PC-9 (cell line): ENCODE data around the gene RRAGC. TPM values are rescaled to one million over a fixed set of nuclear protein-coding genes. Genes with fewer than 3 reads are reported as not detected.
"Not testable (repeated sequence)": the region's sequence is repeated elsewhere in the genome, so short reads cannot be mapped to it uniquely, and the experiment has no call there.

Experiments
- BruUV-seq: library from RNA; stranded (reverse); fragments of 400-500 nt; replicated peaks from 2 replicates; lab custom pipeline; 2021; lab: Mats Ljungman, UMichigan
- CTCF ChIA-PET: fragments of 300-600 bp; sonication (Branson Sonifier 250); formaldehyde crosslinking; loops from one replicate; lab custom pipeline; 2022; ENCODE audit warnings: antibody characterized with exemption; lab: Charles Lee
- POLR2A ChIA-PET: fragments of 300-600 bp; sonication (Branson Sonifier 250); formaldehyde crosslinking; loops from one replicate; lab custom pipeline; 2022; ENCODE audit warnings: antibody characterized with exemption; ENCODE audit not compliant: unreplicated experiment; lab: Charles Lee
- DNase-seq, 2 experiments: peaks; one replicate each; pipeline versions ENCODE4 v3.0.0 to v3.0.0-alpha.2; 2015 to 2022; ENCODE audit warnings: mixed read lengths in 1 of 2
- H2AFZ ChIP-seq: fragments of 200-600 bp; sonication (generic); 2 replicates; pipeline ENCODE4 v1.8.1; 2017; ENCODE audit warnings: antibody characterized with exemption
- H3F3A ChIP-seq: fragments of 200-600 bp; sonication (generic); 2 replicates; pipeline ENCODE4 v1.8.1; 2017; ENCODE audit warnings: antibody characterized with exemption, mild to moderate bottlenecking, low read depth; ENCODE audit not compliant: insufficient read depth
- H3K27ac ChIP-seq: fragments of 200-600 bp; sonication (generic); 2 replicates; pipeline ENCODE4 v1.6.1; 2016; ENCODE audit warnings: mixed run types
- H3K27me3 ChIP-seq: fragments of 200-600 bp; sonication (generic); 2 replicates; pipeline ENCODE4 v1.6.1; 2016; ENCODE audit warnings: low read depth, mixed run types; ENCODE audit not compliant: insufficient read depth
- H3K36me3 ChIP-seq: fragments of 200-600 bp; sonication (generic); 2 replicates; pipeline ENCODE4 v1.6.1; 2016; ENCODE audit warnings: low read depth, mixed run types
- H3K4me1 ChIP-seq: fragments of 200-600 bp; sonication (generic); replicated peaks from 2 replicates; pipeline ENCODE4 v1.6.1; 2016; ENCODE audit warnings: mixed run types; ENCODE audit not compliant: insufficient read depth
- H3K4me2 ChIP-seq: fragments of 200-600 bp; sonication (generic); 2 replicates; pipeline ENCODE4 v1.6.1; 2017; ENCODE audit warnings: mixed run types
- H3K4me3 ChIP-seq: fragments of 200-600 bp; sonication (generic); 2 replicates; pipeline ENCODE4 v1.6.1; 2016; ENCODE audit warnings: mixed run types
- H3K79me2 ChIP-seq: fragments of 200-600 bp; sonication (generic); 2 replicates; pipeline ENCODE4 v1.6.1; 2017; ENCODE audit warnings: low read depth, mixed run types
- H3K9me2 ChIP-seq: fragments of 200-600 bp; sonication (generic); 2 replicates; pipeline ENCODE4 v1.8.1; 2017; ENCODE audit warnings: mild to moderate bottlenecking; ENCODE audit not compliant: insufficient read depth
- H3K9me3 ChIP-seq: fragments of 200-600 bp; sonication (generic); 2 replicates; pipeline ENCODE4 v1.8.1; 2016; ENCODE audit warnings: low read depth; ENCODE audit not compliant: insufficient read depth
- H4K20me1 ChIP-seq: fragments of 200-600 bp; sonication (generic); 2 replicates; pipeline ENCODE4 v1.8.1; 2017; ENCODE audit not compliant: insufficient read depth
- EZH2 ChIP-seq: fragments of 200-600 bp; sonication (generic); IDR thresholded peaks from 2 replicates; pipeline ENCODE4 v1.8.0; 2017; ENCODE audit warnings: antibody characterized with exemption, low read depth
- intact Hi-C: fragments of 100-400 bp; cut with micrococcal nuclease; formaldehyde crosslinking; loops from one replicate; pipeline ENCODE4 v1.10.0; 2022; ENCODE audit not compliant: unreplicated experiment
- total RNA-seq: library from RNA; stranded (reverse); gene quantifications from 2 replicates; pipeline ENCODE4 v1.2.3, GENCODE V29; 2021
- TF ChIP-seq, protein P1 (sequence below): fragments of 200-600 bp; sonication (generic); conservative IDR thresholded peaks from 2 replicates; pipeline ENCODE4 v1.6.1; 2017; ENCODE audit warnings: mixed run types, antibody characterized with exemption, mild to moderate bottlenecking, moderate library complexity

RRAGC gene
- total RNA-seq, 1 experiment from 2014 or later = 33.0 TPM

DNA sequence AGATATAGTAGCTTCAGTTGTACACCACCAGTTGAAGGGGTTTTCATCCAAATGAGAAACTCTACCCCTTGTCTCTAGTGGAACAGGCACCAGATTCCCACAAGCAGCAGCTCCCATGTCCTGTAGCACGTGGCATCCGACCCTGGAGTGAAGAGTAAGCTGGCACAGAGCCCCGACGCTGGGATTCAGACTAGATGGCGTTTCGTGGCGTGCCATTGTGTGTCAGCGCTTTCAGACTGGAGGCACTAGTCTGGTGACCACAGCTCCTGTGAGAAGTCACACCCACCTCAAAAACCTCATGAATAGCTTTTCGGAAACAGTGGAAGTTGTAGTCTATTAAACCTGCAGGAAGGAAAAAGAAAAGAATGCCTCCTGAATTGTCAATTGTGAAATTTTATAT is 20.2 kb downstream of the RRAGC start:
- Histone ChIP-seq H3K27me3 (no peaks in the 10 kb centered on the region), H3K9me3 (no peaks in the 10 kb centered on the region), H3K4me2 (no peak overlapping the region), H4K20me1 (peaks cover 3% of the 10 kb centered on the region), H3K9me2 (no peaks in the 10 kb centered on the region), H3K27ac (no peak overlapping the region), H3F3A (peaks cover 3% of the 10 kb centered on the region; the same call in 1 of the 2 replicates), H2AFZ (no peak overlapping the region), H3K4me1 (no peaks in the 10 kb centered on the region), H3K36me3 (0 out of 2 replicates have a peak, but pooled peaks cover 10% of the 10 kb centered on the region), H3K79me2 (no peaks in the 10 kb centered on the region), H3K4me3 (no peak overlapping the region)
- CTCF ChIA-PET = interaction anchor here (0.6 kb wide), 2 partner anchors 12 to 832 kb away, joined by 4 to 7 read pairs; no protein-coding TSS in a partner anchor
- TF ChIP-seq, protein P1, sequence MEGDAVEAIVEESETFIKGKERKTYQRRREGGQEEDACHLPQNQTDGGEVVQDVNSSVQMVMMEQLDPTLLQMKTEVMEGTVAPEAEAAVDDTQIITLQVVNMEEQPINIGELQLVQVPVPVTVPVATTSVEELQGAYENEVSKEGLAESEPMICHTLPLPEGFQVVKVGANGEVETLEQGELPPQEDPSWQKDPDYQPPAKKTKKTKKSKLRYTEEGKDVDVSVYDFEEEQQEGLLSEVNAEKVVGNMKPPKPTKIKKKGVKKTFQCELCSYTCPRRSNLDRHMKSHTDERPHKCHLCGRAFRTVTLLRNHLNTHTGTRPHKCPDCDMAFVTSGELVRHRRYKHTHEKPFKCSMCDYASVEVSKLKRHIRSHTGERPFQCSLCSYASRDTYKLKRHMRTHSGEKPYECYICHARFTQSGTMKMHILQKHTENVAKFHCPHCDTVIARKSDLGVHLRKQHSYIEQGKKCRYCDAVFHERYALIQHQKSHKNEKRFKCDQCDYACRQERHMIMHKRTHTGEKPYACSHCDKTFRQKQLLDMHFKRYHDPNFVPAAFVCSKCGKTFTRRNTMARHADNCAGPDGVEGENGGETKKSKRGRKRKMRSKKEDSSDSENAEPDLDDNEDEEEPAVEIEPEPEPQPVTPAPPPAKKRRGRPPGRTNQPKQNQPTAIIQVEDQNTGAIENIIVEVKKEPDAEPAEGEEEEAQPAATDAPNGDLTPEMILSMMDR = no peak
- no peak for TF ChIP-seq EZH2
- intact Hi-C loops = no loop called here
- POLR2A ChIA-PET = no interaction called here
- no peak for DNase-seq
- no TSS peak for BruUV-seq

DNA sequence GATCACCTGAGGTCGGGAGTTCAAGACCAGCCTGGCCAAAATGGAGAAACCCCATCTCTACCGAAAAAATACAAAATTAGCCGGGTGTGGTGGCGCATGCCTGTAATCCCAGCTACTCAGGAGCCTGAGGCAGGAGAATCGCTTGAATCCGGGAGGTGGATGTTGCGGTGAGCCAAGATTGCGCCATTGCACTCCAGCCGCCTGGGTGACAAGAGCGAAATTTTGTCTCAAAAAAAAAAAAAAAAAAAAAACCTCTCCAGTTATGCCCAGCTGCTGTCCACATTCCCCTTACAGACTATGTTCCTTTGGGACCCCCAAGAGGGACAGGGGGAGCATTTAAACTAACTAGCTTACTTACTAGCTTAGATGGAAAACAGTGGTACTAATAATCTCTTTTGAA is 23.3 kb downstream of the RRAGC start:
- H3K27me3 ChIP-seq = peaks cover 13% of the 10 kb centered on the region
- BruUV-seq, H4K20me1 ChIP-seq, H3K79me2 ChIP-seq, DNase-seq, H3K4me1 ChIP-seq, H2AFZ ChIP-seq, H3K4me3 ChIP-seq, H3F3A ChIP-seq, H3K4me2 ChIP-seq, H3K27ac ChIP-seq, H3K36me3 ChIP-seq, intact Hi-C loops, H3K9me2 ChIP-seq, H3K9me3 ChIP-seq: not testable (repeated sequence)
- CTCF ChIA-PET = interaction anchor here (0.8 to 1.5 kb wide), 2 partner anchors 11 to 808 kb away, joined by 3 to 13 read pairs; no protein-coding TSS in a partner anchor
- POLR2A ChIA-PET = interaction anchor here (0.6 kb wide), 1 partner anchor 797 kb away, joined by 6 read pairs; no protein-coding TSS in a partner anchor

DNA sequence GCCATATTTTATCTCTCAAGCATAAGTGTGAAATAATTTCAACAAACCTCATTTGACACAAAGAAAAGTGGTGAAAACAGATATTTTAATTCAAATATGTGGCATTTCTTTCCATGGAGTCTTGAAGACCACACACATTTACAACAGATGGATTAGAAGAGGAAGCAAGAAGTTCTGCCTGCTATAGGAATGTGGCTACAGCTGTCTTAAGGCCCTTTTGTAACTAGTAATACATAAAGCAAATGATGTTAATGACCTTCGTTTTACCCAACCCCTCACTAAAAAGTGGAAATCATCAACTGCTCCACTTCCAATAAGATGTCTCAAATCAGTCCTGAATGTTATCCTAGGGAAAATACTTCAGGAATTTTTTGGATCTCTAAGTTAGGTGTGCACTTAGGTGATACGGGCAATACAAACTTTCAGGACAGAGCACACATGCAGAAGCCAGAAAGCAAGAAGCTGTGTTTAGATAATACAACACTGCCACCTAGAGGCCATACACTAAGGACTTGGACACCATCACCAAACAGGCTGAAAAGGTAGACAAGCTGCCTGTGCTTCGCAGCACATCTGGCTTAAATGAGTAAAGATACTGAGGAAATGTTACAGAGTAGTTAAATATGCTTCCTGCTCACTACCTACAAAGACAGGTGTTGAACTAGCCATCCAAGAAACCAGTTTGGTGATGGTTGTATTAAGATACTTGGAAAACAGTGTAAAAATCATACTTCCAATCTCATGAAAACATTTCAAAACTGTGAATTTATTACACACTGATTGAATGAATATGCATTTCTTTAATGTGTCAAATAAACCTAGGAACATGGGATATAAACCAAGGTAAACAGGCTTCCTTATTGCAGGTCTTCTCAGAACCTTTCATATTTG is 24.4 kb downstream of the RRAGC start:
- no peaks in the 10 kb centered on the region for H3K4me1 ChIP-seq
- peaks cover 24% of the 10 kb centered on the region for H3K27me3 ChIP-seq
- H2AFZ ChIP-seq = no peak overlapping the region
- CTCF ChIA-PET = interaction anchor here (0.6 to 1.5 kb wide), 6 partner anchors 10 to 857 kb away, joined by 3 to 13 read pairs (median 4); no protein-coding TSS in a partner anchor
- POLR2A ChIA-PET = interaction anchor here (0.6 kb wide), 1 partner anchor 118 kb away, joined by 3 read pairs; no protein-coding TSS in a partner anchor
- no peaks in the 10 kb centered on the region for H3K9me2 ChIP-seq
- H3F3A ChIP-seq = 0 out of 2 replicates have a peak, but pooled peaks cover 3% of the 10 kb centered on the region
- H3K9me3 ChIP-seq = no peaks in the 10 kb centered on the region
- no peak overlapping the region for H3K4me2 ChIP-seq
- DNase-seq = peak; percentile 51 to 73
- intact Hi-C loops = loop anchor here (1.0 kb wide), 2 partner anchors 809 to 845 kb away; partner anchors contain the start of gene SF3A3
- H4K20me1 ChIP-seq = peaks cover 3% of the 10 kb centered on the region; the same call in 1 of the 2 replicates
- no peak overlapping the region for H3K4me3 ChIP-seq
- H3K27ac ChIP-seq = no peak overlapping the region
- TF ChIP-seq EZH2 = no peak
- TF ChIP-seq, protein P1 = peak; percentile 89
- no TSS peak for BruUV-seq
- no peaks in the 10 kb centered on the region for H3K79me2 ChIP-seq
- 0 out of 2 replicates have a peak, but pooled peaks cover 6% of the 10 kb centered on the region for H3K36me3 ChIP-seq
